Coronary artery (tissue), 2 donors: ENCODE results near the gene CTSZ.
"Not testable (repeated sequence)": the region's sequence is repeated elsewhere in the genome, so short reads cannot be mapped to it uniquely, and the experiment has no call there.

Experiments
- DNase-seq: peaks from one replicate; pipeline ENCODE4 v3.0.0-alpha.2; 2017; ENCODE audit warnings: low spot score
- H3K27ac ChIP-seq, 2 donors: fragments of 200-600 bp; sonication (generic); one replicate each; pipeline ENCODE4 v1.5.1; 2016 to 2019
- H3K4me3 ChIP-seq: fragments of 200-600 bp; sonication (generic); 2 replicates; pipeline ENCODE4 v1.5.1; 2016; ENCODE audit warnings: mild to moderate bottlenecking, moderate library complexity
- TF ChIP-seq, protein P1 (sequence below): fragments of 200-600 bp; sonication (generic); IDR thresholded peaks from one replicate; pipeline ENCODE4 v1.5.1; 2019; ENCODE audit warnings: antibody characterized with exemption

CTSZ gene

DNA sequence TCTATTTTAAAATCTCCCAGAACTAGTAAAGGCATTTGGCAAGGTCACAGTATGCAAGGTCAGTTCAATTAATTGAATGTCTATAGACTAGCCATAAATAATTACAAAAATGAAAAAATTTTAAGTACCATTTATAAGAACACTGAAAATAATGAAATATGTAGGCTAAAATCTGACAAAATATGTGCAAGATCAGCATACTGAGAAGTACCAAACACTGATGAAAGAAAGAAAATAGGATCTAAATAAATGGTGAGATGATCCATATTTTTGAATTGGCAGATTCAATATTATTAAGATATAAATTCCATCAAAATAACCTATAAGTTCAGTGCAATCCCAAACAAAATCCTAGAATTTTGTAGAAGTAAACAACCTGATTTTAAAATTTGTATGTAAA is 54.0 kb downstream of the CTSZ start:
- Histone ChIP-seq H3K27ac (no peak overlapping the region), H3K4me3 (no peak overlapping the region)
- no peak for DNase-seq
- TF ChIP-seq, protein P1, sequence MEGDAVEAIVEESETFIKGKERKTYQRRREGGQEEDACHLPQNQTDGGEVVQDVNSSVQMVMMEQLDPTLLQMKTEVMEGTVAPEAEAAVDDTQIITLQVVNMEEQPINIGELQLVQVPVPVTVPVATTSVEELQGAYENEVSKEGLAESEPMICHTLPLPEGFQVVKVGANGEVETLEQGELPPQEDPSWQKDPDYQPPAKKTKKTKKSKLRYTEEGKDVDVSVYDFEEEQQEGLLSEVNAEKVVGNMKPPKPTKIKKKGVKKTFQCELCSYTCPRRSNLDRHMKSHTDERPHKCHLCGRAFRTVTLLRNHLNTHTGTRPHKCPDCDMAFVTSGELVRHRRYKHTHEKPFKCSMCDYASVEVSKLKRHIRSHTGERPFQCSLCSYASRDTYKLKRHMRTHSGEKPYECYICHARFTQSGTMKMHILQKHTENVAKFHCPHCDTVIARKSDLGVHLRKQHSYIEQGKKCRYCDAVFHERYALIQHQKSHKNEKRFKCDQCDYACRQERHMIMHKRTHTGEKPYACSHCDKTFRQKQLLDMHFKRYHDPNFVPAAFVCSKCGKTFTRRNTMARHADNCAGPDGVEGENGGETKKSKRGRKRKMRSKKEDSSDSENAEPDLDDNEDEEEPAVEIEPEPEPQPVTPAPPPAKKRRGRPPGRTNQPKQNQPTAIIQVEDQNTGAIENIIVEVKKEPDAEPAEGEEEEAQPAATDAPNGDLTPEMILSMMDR, result no peak

DNA sequence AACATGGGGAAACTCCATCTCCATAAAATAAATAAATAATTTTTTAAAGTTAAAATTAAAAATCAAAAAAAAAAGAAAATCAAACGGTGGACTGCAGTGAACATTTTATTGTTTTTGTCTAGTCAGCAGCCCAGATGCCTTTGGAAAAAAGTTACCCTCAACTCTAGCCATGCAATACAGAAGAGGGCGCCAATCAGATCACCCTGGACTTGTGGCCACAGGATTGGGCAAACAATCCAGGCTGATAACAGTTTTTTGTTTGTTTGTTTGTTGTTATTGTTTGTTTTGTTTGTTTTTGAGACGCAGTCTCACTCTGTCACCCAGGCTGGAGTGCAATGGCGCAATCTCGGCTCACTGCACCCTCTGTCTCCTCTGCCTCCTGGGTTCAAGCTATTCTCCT is 56.5 kb downstream of the CTSZ start:
- TF ChIP-seq, protein P1, result no peak
- Histone ChIP-seq H3K4me3 (no peak overlapping the region), H3K27ac (no peak overlapping the region)

GRCh38 chr20:58947797-58948388 is 59.2 kb downstream of the CTSZ start:
- DNase-seq, result not testable (repeated sequence)

More for the DNA sequence above, 56.5 kb downstream of the CTSZ start:
- DNase-seq, result no peak

DNA sequence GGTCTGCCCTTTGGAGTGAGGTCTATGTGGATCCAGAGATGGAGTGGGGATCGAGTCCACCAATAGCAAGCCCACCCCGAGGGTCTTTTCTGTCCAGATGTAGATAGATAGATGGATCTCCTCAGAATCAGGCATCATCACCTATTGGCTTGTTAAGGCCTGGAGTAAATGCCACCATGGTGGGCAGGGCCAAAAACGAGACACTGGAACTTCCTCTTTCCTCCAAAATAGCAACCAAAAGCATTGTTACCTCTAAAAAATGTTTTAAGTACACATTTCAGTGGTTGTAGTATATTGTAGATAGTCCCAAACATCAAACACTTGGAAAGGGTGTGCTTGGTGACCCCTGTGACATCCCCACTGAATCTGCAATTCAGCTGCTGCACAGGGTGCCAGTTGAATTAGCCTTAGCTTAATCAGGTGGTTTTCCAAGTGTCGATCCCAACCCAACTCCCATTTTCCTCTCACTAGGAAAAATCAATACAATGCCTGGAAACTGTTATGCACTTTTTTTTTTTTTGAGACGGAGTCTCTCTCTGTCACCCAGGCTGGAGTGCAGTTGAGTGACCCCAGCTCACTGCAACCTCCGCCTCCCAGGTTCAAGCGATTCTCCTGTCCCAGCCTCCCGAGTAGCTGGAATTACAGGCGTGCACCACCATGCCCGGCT is 61.0 kb downstream of the CTSZ start:
- Histone ChIP-seq H3K4me3 (no peak overlapping the region), H3K27ac (no peak overlapping the region)
- TF ChIP-seq, protein P1, result no peak
- DNase-seq, result no peak

More at GRCh38 chr20:58947797-58948388, 59.2 kb downstream of the CTSZ start:
- H3K4me3 ChIP-seq, H3K27ac ChIP-seq: not testable (repeated sequence)
